ENCODE measurements around the gene NR1I3. TPM values are rescaled to one million over a fixed set of nuclear protein-coding genes. Genes with fewer than 3 reads are reported as not detected.

The NR1I3 gene
- polyA plus RNA-seq, 3 donors: 0.21 to 0.22 TPM; not detected in 1

GRCh38 chr1:161185732-161186311 is 52.2 kb downstream of the NR1I3 start:
- H3K27ac ChIP-seq (ENCODE audit: low read depth, low read length): no peak overlapping the region
- 17 to 59% (median 28%) methylated on average over 2 of the region's 2 CpGs for WGBS, 3 donors

GRCh38 chr1:161185282-161185682 is 52.7 kb downstream of the NR1I3 start:
- WGBS, 3 donors: 7 to 22% (median 14%) methylated on average over 3 of the region's 3 CpGs
- no peak overlapping the region for H3K27ac ChIP-seq (ENCODE audit: low read depth, low read length)

- WGBS, 3 donors: 79 to 89% (median 84%) methylated on average over 1 of the region's 1 CpG
- H3K27ac ChIP-seq (ENCODE audit: low read depth, low read length): no peak overlapping the region
Observed at GRCh38 chr1:161182214-161182613, 55.8 kb downstream of the NR1I3 start.

GRCh38 chr1:161180639-161181038 is 57.4 kb downstream of the NR1I3 start:
- 54 to 72% (median 56%) methylated on average over 1 of the region's 1 CpG for WGBS, 3 donors
- no peak overlapping the region for H3K27ac ChIP-seq (ENCODE audit: low read depth, low read length)

GRCh38 chr1:161179698-161180097 is 58.3 kb downstream of the NR1I3 start:
- H3K27ac ChIP-seq (ENCODE audit: low read depth, low read length): no peak overlapping the region
- 93 to 97% (median 96%) methylated on average over 3 of the region's 3 CpGs for WGBS, 3 donors

Other genes starting within 250 kb of the NR1I3 start
- 10 to 100 TPM; 18.3 to 33.9 (median 26.2) TPM for gene F11R, start 217.1 kb downstream of the NR1I3 start, polyA plus RNA-seq
- gene TSTD1, start 199.2 kb downstream of the NR1I3 start, polyA plus RNA-seq: 10 to 100 TPM; 33.7 to 78.1 (median 52.5) TPM
- 10 to 100 TPM; 35.0 to 54.3 (median 47.2) TPM for gene USF1, start 192.2 kb downstream of the NR1I3 start, polyA plus RNA-seq
- gene ARHGAP30, start 168.3 kb downstream of the NR1I3 start, polyA plus RNA-seq: 10 to 100 TPM in 1 of 3 donors, 1 to 10 TPM in 2; 2.3 to 10.8 (median 9.8) TPM
- 1 to 10 TPM in 1 of 3 donors, under 1 TPM in 1, not detected in 1; 0.52 to 3.3 TPM for gene NECTIN4, start 148.6 kb downstream of the NR1I3 start, polyA plus RNA-seq
- gene KLHDC9, start 139.8 kb downstream of the NR1I3 start, polyA plus RNA-seq: 1 to 10 TPM; 1.2 to 9.0 (median 1.5) TPM
- 100 to 1,000 TPM in 2 of 3 donors, 10 to 100 TPM in 1; 53.0 to 201 (median 139) TPM for gene PFDN2, start 120.2 kb downstream of the NR1I3 start, polyA plus RNA-seq
- 10 to 100 TPM; 23.7 to 48.1 (median 41.2) TPM for gene NIT1, start 120.1 kb downstream of the NR1I3 start, polyA plus RNA-seq
- gene DEDD, start 105.5 kb downstream of the NR1I3 start, polyA plus RNA-seq: 10 to 100 TPM; 17.4 to 46.3 (median 29.7) TPM
- gene UFC1, start 84.2 kb downstream of the NR1I3 start, polyA plus RNA-seq: 100 to 1,000 TPM; 100 to 147 (median 131) TPM
- 10 to 100 TPM; 13.2 to 26.7 (median 18.8) TPM for gene USP21, start 78.7 kb downstream of the NR1I3 start, polyA plus RNA-seq
- 10 to 100 TPM; 11.1 to 33.1 (median 16.2) TPM for gene PPOX, start 71.8 kb downstream of the NR1I3 start, polyA plus RNA-seq
- gene B4GALT3, start 60.7 kb downstream of the NR1I3 start, polyA plus RNA-seq: 10 to 100 TPM; 23.7 to 36.1 (median 26.4) TPM
- gene ADAMTS4, start 39.1 kb downstream of the NR1I3 start, polyA plus RNA-seq: 100 to 1,000 TPM in 1 of 3 donors, 10 to 100 TPM in 1, 1 to 10 TPM in 1; 5.9 to 188 (median 37.3) TPM
- 100 to 1,000 TPM in 1 of 3 donors, 10 to 100 TPM in 2; 68.4 to 163 (median 86.3) TPM for gene NDUFS2, start 35.8 kb downstream of the NR1I3 start, polyA plus RNA-seq
- gene FCER1G, start 22.9 kb downstream of the NR1I3 start, polyA plus RNA-seq: 100 to 1,000 TPM in 2 of 3 donors, 10 to 100 TPM in 1; 28.6 to 258 (median 227) TPM
- gene APOA2, start 14.6 kb downstream of the NR1I3 start, polyA plus RNA-seq: not detected
- gene TOMM40L, start 12.1 kb downstream of the NR1I3 start, polyA plus RNA-seq: 10 to 100 TPM in 2 of 3 donors, 1 to 10 TPM in 1; 3.8 to 12.6 (median 11.7) TPM
- gene PCP4L1, start 20.5 kb upstream of the NR1I3 start, polyA plus RNA-seq: under 1 TPM in 2 of 3 donors, not detected in 1; 0.26 to 0.52 TPM
- 1 to 10 TPM; 1.2 to 3.5 (median 2.6) TPM for gene MPZ, start 71.8 kb upstream of the NR1I3 start, polyA plus RNA-seq
- 100 to 1,000 TPM in 2 of 3 donors, 10 to 100 TPM in 1; 76.3 to 230 (median 151) TPM for gene SDHC, start 76.2 kb upstream of the NR1I3 start, polyA plus RNA-seq
- under 1 TPM in 2 of 3 donors, not detected in 1; 0.10 to 0.63 TPM for gene CFAP126, start 129.7 kb upstream of the NR1I3 start, polyA plus RNA-seq